Natural killer cell (primary cell): ENCODE measurements around the gene RBM10. TPM values are rescaled to one million over a fixed set of nuclear protein-coding genes. Genes with fewer than 3 reads are reported as not detected.

Source experiments
- ATAC-seq, 3 donors: fragments of 150-1000 bp in 2 of 3; fragments of 200-7000 bp in 1 of 3; cut with Tn5 transposase; 1 replicate in 1 of 3; 2 replicates in 2 of 3; pipeline ENCODE4 v1.10.0; 2021; ENCODE audit warnings: mild to moderate bottlenecking in 2 of 3, moderate library complexity in 2 of 3
- DNase-seq, 2 donors: peaks; one replicate each; pipeline versions ENCODE4 v3.0.0 to v3.0.0-alpha.2; 2013 to 2021; ENCODE audit warnings: mixed read lengths in 1 of 2
- H3K27ac ChIP-seq: one replicate; pipeline ENCODE4 v1.5.1; 2013; ENCODE audit warnings: mild to moderate bottlenecking, low read length
- H3K27me3 ChIP-seq: one replicate; pipeline ENCODE4 v1.6.1; 2013; ENCODE audit warnings: low read length; ENCODE audit not compliant: control insufficient read depth, insufficient read depth
- H3K36me3 ChIP-seq: one replicate; pipeline ENCODE4 v1.6.1; 2013; ENCODE audit warnings: low read length; ENCODE audit not compliant: control insufficient read depth, insufficient read depth
- H3K4me1 ChIP-seq: one replicate; pipeline ENCODE4 v1.6.1; 2013; ENCODE audit warnings: low read length; ENCODE audit not compliant: control insufficient read depth, insufficient read depth
- H3K4me3 ChIP-seq: one replicate; pipeline ENCODE4 v1.5.1; 2013; ENCODE audit warnings: low read length
- H3K9me3 ChIP-seq: one replicate; pipeline ENCODE4 v1.6.1; 2013; ENCODE audit warnings: low read length; ENCODE audit not compliant: control insufficient read depth, insufficient read depth
- H3K27ac Mint-ChIP-seq, 2 donors: one replicate each; pipeline ENCODE4 v1.8.0; 2022; ENCODE audit warnings: mild to moderate bottlenecking in 2 of 2, mixed read lengths in 2 of 2, moderate library complexity in 1 of 2
- H3K27me3 Mint-ChIP-seq, 2 donors: one replicate each; pipeline ENCODE4 v1.8.0; 2022; ENCODE audit warnings: low read depth in 2 of 2, mixed read lengths in 2 of 2
- H3K36me3 Mint-ChIP-seq: one replicate; pipeline ENCODE4 v1.8.0; 2022; ENCODE audit warnings: mixed read lengths
- H3K4me1 Mint-ChIP-seq, 2 donors: one replicate each; pipeline ENCODE4 v1.8.0; 2022; ENCODE audit warnings: mixed read lengths in 2 of 2
- H3K4me3 Mint-ChIP-seq: one replicate; pipeline ENCODE4 v1.8.0; 2022; ENCODE audit warnings: mild to moderate bottlenecking, moderate library complexity, mixed read lengths
- H3K9me3 Mint-ChIP-seq, 2 donors: one replicate each; pipeline ENCODE4 v1.8.0; 2022; ENCODE audit warnings: mixed read lengths in 2 of 2
- WGBS: methylation state at CpG from one replicate; pipeline ENCODE4 v1.1.7; 2013; ENCODE audit warnings: missing lambda C conversion rate; ENCODE audit not compliant: insufficient coverage; 5-methylcytosine and 5-hydroxymethylcytosine counted together
- intact Hi-C: fragments of 100-400 bp; cut with micrococcal nuclease; formaldehyde crosslinking; loops from one replicate; pipeline ENCODE4 v1.14.2; 2022
- total RNA-seq, 4 donors: library from RNA; stranded (reverse); fragments of 120-200 nt in 1 of 4; gene quantifications; one replicate each; pipeline versions ENCODE4 v1.2.3 to v1.2.4, GENCODE V29; 2013 to 2022
- TF ChIP-seq, protein P1 (sequence below): fragments of 200-600 bp; IDR thresholded peaks from one replicate; pipeline ENCODE4 v1.8.0; 2022; ENCODE audit warnings: antibody characterized with exemption

Gene RBM10
- total RNA-seq, 3 donors from 2014 or later (not counting 1 experiment from before 2014, with no cell fraction given), result 37.5 to 43.7 (median 39.4) TPM

DNA sequence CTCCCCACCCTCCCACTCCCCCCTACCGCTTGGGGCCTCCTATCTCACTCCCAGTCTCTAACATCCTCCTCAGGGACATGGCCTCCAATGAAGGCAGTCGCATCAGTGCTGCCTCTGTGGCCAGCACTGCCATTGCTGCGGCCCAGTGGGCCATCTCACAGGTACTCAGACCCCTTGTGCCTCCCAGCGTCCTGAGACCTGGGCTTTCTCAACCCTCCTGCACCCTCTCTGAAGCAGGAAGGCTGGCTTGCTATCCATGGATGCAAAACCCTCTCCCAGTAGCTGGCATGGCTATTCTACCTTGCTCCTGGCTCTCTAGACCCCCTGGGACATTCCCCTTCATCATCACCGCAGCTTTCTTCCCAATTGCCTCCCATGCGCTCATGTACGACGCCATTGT lies 35.3 kb downstream of the RBM10 start:
- intact Hi-C loops, result no loop called here
- H3K4me3 Mint-ChIP-seq, result no peak overlapping the region
- no peaks in the 10 kb centered on the region for H3K9me3 Mint-ChIP-seq
- TF ChIP-seq, protein P1, sequence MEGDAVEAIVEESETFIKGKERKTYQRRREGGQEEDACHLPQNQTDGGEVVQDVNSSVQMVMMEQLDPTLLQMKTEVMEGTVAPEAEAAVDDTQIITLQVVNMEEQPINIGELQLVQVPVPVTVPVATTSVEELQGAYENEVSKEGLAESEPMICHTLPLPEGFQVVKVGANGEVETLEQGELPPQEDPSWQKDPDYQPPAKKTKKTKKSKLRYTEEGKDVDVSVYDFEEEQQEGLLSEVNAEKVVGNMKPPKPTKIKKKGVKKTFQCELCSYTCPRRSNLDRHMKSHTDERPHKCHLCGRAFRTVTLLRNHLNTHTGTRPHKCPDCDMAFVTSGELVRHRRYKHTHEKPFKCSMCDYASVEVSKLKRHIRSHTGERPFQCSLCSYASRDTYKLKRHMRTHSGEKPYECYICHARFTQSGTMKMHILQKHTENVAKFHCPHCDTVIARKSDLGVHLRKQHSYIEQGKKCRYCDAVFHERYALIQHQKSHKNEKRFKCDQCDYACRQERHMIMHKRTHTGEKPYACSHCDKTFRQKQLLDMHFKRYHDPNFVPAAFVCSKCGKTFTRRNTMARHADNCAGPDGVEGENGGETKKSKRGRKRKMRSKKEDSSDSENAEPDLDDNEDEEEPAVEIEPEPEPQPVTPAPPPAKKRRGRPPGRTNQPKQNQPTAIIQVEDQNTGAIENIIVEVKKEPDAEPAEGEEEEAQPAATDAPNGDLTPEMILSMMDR, result no peak
- no peak overlapping the region for H3K4me3 ChIP-seq
- no peak for DNase-seq
- H3K4me1 Mint-ChIP-seq, result no peaks in the 10 kb centered on the region
- H3K27ac Mint-ChIP-seq, result no peak overlapping the region
- H3K27me3 ChIP-seq, result no peaks in the 10 kb centered on the region
- H3K27me3 Mint-ChIP-seq, result no peaks in the 10 kb centered on the region
- no peaks in the 10 kb centered on the region for H3K9me3 ChIP-seq
- H3K27ac ChIP-seq, result no peak overlapping the region
- H3K4me1 ChIP-seq, result no peaks in the 10 kb centered on the region
- ATAC-seq, result no peak
- no peaks in the 10 kb centered on the region for H3K36me3 Mint-ChIP-seq
- peaks cover 48% of the 10 kb centered on the region for H3K36me3 ChIP-seq
- WGBS, result 97% methylated on average over 3 of the region's 8 CpGs

DNA sequence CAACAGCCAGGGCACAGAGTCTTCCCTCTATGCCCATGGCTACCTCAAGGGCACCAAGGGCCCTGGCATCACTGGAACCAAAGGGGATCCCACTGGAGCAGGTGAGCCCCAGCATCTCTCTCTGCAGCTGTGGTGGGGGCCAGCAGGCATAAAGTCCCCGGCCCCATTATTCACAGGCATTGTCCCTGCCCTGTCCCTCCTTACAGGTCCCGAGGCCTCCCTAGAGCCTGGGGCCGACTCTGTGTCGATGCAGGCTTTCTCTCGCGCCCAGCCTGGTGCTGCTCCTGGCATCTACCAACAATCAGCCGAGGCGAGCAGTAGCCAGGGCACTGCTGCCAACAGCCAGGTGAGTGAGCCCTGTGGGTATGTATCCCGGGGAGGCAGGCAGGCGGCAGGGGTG lies 36.3 kb downstream of the RBM10 start:
- Mint-ChIP-seq H3K27ac (no peak overlapping the region), H3K4me1 (no peaks in the 10 kb centered on the region), H3K4me3 (no peak overlapping the region), H3K27me3 (no peaks in the 10 kb centered on the region), H3K36me3 (no peaks in the 10 kb centered on the region), H3K9me3 (no peaks in the 10 kb centered on the region)
- no peaks in the 10 kb centered on the region for H3K9me3 ChIP-seq
- no peak for DNase-seq
- WGBS, result 97% methylated on average over 10 of the region's 10 CpGs
- no peak overlapping the region for H3K4me3 ChIP-seq
- H3K27ac ChIP-seq, result no peak overlapping the region
- intact Hi-C loops, result no loop called here
- no peaks in the 10 kb centered on the region for H3K4me1 ChIP-seq
- no peak for ATAC-seq
- H3K36me3 ChIP-seq, result peaks cover 51% of the 10 kb centered on the region
- H3K27me3 ChIP-seq, result no peaks in the 10 kb centered on the region
- TF ChIP-seq, protein P1, result no peak

DNA sequence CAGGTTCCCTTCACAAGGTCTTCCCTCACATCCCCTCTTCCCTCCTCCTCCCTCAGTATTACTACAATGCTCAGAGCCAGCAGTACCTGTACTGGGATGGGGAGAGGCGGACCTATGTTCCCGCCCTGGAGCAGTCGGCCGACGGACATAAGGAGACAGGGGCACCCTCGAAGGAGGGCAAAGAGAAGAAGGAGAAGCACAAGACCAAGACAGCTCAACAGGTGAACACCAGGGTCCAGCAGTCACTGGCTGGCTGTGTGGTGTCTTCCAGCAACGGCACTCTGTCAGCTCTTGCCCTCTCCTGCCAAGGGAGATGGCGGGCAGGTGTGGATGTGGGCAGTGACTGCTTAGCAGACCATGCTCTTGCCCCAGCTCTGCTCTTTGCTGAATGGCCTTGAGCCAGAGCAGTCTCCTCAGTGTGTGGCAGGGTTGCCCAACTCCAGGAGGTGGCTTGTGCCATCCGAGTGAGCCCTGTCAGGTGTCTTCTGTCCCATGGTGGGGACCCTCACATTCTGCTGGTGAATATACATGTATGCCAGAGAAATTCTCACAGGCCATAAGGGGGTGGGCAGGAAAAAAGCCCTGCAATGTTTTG lies 37.2 kb downstream of the RBM10 start:
- intact Hi-C loops, result no loop called here
- DNase-seq, result no peak
- no peaks in the 10 kb centered on the region for H3K4me1 Mint-ChIP-seq
- H3K4me1 ChIP-seq, result no peaks in the 10 kb centered on the region
- H3K9me3 ChIP-seq, result no peaks in the 10 kb centered on the region
- no peak for ATAC-seq
- no peak overlapping the region for H3K4me3 Mint-ChIP-seq
- peaks cover 50% of the 10 kb centered on the region for H3K36me3 ChIP-seq
- no peak overlapping the region for H3K27ac Mint-ChIP-seq
- H3K9me3 Mint-ChIP-seq, result no peaks in the 10 kb centered on the region
- 98% methylated on average over 8 of the region's 9 CpGs for WGBS
- no peaks in the 10 kb centered on the region for H3K27me3 ChIP-seq
- TF ChIP-seq, protein P1, result no peak
- H3K27ac ChIP-seq, result no peak overlapping the region
- no peak overlapping the region for H3K4me3 ChIP-seq
- no peaks in the 10 kb centered on the region for H3K27me3 Mint-ChIP-seq
- H3K36me3 Mint-ChIP-seq, result no peaks in the 10 kb centered on the region

DNA sequence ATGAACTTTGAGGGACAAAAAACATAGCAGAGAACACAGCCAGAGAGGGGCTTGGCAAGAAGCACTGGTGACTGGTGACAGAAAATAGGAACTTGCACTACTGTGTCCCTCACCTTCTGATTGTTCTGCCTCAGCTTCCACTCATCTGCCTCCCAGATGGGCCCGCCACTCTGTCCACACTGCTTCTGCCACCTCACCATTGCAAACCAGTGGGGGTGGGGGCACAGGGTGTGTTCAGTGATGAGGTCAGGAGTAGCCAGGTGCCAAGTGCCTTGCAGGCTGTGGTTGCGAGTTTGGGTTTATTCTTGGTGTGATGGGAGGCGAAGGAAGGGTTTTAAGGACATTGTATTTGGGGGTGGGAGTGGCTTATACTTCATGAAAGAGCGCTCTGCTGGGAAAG lies 39.5 kb downstream of the RBM10 start:
- H3K9me3 ChIP-seq, result no peaks in the 10 kb centered on the region
- H3K27ac ChIP-seq, result no peak overlapping the region
- Mint-ChIP-seq H3K36me3 (no peaks in the 10 kb centered on the region), H3K9me3 (no peaks in the 10 kb centered on the region), H3K27ac (no peak overlapping the region), H3K4me3 (no peak overlapping the region), H3K4me1 (no peaks in the 10 kb centered on the region), H3K27me3 (no peaks in the 10 kb centered on the region)
- no peaks in the 10 kb centered on the region for H3K27me3 ChIP-seq
- intact Hi-C loops, result no loop called here
- no peaks in the 10 kb centered on the region for H3K4me1 ChIP-seq
- WGBS, result 100% methylated on average over 3 of the region's 4 CpGs
- DNase-seq (no peak), ATAC-seq (no peak)
- H3K36me3 ChIP-seq, result peaks cover 39% of the 10 kb centered on the region
- H3K4me3 ChIP-seq, result no peak overlapping the region
- TF ChIP-seq, protein P1, result no peak
